Amniotic epithelial cell (primary cell): ENCODE data around the gene CSMD2.

Experiments used
- DNase-seq: peaks from one replicate; pipeline ENCODE4 v3.0.0-alpha.2; 2010; ENCODE audit warnings: low read depth

Gene CSMD2

DNA sequence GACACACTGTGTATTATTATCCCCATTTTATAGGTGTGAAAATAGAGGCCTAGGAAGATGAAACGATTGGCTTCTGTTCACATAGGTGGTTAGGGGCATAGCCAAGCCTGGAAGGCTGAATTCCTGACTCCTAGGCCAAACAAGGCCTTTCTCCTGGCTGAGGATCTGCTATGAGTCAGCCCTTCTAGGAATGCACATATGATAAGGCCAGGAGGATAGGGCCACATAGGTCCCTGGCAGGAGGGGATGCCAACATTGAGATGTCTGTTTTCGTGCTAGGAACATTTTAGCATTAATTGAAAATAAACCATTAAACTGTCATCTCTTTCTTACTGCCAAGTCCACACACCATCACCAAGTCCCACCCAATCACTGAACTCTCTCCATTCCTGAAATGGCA is 9.2 kb downstream of the CSMD2 start:
- no peak for DNase-seq

DNA sequence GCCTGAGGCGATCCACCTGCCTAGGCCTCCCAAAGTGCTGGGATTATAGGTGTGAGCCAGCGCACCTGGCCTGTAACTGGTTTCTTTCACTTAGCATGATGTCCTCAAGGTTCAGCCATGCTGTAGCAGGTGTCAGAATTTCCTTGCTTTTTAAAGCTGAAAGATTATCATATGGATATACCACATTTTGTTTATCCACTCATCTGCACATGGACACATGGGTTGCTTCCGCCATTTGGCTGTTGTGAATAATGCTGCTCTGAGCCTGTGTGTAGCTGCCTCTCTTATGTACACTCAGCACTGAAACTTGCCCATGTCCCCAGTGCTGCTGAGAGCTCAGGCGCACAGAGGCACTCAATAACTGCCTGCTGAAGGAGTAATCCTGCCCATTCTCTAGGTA is 11.8 kb downstream of the CSMD2 start:
- no peak for DNase-seq

DNA sequence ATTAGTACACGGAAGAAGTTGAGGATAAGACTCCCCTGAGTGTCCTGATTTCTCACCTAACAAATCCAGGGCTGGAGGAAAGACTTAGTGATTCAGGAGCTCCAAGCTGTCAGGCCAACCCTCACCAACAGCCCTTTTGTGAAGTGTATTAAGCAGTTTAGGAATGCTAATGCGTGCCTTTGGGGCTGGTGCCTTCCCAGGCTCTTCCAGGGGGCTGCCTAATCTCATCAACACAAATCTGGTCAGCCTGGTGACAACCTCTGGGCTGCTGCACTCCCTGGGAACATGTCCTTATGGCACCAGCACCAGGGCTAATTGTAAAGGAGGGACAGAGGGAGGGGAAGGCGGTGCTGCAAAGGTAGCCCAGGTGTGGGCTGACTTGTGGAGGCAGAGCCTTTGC is 15.5 kb downstream of the CSMD2 start:
- DNase-seq: no peak

DNA sequence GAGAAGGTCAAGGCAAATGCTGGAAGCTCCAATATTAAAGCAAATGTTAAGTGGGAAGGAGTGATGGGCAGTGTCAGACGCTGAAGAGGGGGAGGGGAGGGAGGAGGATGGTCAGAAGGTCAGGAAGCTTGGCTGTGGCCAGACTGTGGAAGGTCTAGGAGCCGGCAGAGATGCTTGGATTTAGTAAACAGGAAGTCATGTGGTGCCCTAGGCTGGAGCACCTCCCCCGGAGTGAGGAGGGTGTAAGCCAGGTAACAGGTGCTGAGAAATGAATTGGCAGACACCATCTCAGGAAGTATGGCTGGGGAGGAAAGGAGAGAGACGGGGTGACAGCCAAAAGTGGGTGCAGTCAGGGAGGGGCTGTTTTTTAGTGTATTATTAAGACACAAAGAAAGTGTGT is 17.7 kb downstream of the CSMD2 start:
- no peak for DNase-seq

DNA sequence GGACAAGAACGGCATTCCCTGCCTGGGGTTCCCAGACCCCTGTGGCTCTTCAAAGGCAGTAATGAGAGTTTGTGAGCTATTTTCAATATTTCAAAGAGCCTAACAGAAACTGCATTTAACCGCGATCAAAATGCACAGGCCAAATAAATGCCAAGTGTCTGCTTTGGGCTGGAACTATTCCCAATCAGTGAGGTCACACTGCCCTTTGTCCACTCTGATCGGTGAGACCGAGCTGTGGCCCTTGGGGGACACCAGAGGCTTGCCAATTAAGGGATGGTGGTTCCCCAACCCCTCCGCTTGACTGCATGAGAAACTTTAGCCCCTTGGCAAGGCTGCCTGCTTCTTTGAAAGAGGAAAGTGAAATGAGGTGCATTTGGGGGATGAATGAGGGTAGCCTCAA is 20.3 kb downstream of the CSMD2 start:
- no peak for DNase-seq

DNA sequence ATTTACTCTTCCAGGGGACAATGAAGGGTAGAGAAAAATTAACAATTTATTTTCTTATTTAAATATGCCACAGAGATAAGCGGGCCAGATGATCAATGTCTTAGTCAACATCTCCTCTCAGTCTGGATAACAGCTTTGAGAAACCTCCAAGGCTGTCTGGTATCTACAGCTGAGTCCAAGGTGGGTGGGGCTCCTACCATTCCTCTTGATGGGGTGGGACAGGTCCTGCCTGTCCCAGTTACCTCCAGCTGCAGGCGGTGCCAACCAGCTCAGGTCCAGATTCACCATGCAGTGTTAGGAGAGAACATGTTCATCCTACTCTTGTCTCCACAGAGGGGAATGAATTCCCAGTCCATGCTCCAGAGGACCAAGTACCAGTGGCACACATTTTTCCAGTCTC is 21.1 kb downstream of the CSMD2 start:
- no peak for DNase-seq

DNA sequence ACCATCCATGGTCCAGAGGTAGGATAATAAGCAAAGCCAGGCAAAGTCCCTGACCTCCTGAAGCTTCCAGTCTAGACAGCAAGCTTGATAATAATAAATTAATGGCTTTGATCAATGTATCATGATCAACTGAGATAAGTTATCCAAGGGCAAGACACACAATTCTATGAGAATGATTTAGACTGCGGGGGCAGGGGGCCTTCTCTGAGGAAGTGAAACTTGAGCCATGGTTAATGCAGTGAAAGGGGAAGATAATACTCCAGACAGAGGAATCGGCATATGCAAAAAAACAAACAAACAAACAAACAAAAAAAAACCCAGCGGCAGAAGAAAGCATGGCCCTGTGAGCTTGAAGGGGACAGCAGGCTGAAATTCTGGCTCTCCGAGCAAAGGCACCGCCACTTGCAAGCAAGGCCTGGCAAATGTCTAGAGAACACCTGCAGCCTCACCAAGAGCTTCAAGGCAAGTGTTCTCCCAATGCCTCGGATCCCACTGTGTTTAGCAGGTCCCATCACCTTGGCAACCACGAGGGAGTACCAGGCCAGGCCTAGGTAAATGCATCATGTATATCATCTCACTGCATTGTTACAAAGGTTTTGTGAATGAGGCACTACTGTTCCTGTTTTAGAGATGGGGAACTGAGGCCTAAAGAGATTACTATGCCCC is 24.9 kb downstream of the CSMD2 start:
- DNase-seq: no peak

DNA sequence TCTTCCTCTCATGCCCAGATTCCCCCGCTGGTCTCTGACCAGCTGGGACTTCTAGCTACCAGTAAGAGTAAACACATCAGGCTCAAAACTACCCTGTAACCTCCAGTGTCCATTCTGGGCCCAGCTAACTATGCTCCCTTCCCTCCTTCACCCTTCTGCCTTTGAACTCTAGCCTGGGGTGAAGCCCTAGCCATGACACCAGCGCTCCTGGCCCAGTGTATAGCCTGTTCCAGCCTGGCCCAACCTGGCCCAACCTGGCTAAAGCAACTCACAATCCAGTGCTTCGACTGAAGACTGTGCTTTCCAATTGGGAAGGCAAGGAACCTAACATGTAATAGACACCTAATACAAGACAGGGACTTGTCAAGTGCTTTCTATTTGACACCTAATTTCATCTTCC is 27.6 kb downstream of the CSMD2 start:
- no peak for DNase-seq

DNA sequence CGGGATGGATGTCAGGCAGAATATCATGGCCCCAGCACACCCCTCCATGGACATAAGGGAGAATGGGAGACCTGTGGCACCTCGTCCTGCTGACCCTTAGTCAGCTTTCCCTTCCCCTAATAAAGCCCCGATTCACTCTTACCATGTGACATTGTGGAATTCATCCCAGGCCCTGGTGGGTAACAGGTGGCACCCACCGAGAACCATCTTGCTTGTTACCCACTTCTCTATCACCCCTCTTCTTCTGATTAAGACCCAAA is 32.9 kb downstream of the CSMD2 start:
- DNase-seq: no peak

DNA sequence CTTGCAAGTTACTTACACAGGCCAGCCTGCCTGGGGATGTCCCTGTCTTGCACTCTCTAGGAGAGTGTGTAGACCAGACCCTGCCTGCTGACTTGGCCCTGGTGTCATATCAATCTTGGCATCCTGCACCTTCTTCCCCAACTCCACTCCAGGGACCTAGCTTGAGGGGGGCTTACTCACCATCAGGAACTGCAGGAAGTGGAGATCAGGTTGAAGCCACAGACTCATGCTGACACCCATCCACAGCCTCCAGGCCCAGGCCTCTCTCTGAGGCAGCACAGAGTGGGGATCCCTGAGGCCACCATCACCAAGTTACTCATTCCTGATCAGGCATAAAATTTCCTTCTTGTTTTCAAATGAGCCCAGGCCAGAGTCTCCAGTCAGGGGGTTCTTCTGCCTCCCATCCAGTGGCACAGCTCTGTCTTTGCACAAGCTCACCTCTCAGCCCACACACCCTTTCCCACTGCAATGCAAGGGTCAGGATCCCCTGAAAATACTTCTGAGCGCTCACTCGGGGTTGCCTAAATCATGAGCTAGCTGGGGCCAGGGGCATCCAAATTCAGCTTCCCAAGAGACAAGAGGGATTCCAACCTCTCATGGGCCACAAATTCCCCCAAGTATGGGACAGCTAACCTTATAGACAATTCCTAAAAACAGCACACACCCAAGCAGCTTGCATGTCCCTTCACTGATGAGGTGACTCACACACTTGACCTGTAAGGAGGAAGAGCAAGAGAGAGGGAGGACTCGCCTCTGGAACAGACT is 33.5 kb downstream of the CSMD2 start:
- DNase-seq: no peak

DNA sequence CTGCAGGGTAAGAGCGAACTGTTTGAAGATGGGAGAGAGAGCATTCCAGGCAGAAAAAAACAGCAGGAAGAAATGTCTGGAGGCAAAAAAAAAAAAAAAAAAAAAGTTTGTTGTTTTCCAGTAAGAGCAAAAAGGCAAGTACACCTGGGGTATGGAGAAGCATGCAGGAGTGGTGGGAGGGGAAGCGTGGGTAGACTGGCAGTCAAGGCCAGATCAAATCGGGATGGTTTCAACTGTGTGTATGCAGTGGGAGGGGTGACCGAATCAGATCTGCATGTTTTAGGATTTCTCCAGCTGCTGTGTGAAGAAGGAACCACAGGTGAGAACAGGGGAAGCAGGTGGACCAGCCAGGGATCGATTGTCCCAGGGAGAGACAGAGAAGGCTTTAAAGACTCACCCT is 34.7 kb downstream of the CSMD2 start:
- DNase-seq: no peak

DNA sequence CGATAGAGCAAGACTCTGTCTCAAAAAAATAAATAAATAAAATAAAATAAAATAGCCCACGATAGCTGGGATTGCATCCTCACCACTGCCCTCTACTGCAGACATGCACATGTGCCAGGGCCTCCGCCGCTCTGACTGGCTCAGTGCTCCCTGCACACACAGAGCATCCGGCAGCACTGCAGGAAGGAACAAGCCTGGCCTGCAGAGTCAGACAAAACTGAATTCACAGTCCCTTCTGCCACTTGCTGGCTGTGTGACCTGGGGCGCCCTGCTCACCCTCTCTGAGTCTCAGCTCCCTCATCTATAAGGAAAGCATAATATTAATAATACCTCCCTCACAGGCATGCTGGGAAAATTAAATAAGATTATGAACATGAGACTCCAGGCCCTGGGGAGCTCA is 35.4 kb downstream of the CSMD2 start:
- no peak for DNase-seq

DNA sequence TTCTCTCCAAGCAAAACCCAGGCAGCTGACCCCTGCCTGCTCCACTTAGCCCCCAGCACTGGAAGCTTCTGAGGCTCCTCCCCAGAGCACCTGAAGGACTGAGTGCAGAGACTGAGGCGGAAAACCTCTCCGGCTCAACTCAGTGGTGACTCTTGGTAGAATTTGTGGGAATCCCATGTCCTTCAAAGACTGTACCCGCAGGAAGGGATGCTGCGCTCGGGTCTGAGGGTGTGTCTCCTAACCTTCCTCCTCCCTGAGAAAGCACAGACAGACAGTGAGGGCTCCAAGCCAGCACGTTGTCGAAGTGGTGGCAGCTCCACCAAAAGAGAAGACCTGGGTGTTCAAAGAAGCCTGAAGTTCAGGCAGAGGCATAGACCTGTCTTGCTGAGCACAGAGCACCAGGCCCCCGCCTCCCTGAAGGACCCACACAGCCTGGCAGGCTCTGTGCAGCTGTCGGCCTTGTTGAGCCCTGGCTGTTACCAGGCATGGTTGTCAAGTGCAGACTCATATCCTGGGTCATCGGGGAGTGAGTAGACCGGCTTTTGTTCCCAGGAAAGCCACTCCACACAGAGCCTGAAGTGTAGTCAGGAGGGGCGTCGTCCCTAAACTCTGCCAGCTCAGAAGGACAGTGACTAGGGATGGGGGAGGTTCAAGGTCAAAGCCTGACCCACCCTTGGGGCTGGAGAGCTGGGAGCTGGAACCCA is 36.7 kb downstream of the CSMD2 start:
- no peak for DNase-seq

DNA sequence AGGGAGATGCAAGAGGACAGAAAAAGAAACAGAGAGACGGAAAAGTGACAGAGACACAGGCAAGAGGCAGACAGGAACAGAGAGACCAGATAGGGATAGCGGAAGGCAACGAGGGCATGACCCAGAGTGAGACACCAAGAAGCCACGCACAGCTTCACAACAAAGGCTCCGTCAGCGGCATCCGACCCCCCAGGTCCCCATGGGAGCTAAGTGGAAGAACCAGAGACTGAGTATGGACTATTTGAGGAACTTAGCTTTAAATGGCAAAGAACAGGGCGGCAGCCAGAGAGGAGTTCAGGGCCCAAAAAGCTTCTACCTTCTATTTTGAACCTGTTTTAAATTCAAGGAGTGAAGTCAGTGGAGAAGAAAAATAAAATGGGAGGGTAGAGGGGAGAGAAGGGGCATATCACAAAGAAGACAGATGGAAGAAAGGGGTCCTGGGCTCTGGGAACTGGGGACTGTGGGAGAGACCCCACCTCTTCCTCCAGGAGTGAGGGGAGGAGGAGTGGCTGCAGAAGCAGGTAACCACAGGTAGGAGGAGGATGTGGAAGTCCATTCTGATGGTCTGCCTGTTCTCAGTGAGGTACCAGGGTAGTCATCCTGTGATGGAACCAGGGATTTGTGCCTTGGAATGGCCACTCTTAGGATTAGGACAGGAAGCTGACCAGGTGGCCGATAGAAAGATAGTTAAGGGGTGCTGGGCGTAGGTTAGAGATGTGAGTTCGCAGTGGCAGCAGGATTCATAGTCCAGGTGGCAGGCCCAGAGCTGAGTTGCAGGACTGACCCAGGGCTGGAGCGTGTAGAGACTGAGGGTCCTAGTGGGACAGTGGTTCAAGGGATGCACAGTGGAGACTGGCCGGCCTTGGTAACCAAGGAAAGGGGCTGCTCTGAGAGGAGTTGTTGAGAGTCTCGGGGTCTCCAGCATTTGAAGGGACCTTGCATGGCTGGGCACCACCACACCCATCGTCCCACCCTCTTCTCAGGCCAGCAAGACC is 37.7 kb downstream of the CSMD2 start:
- no peak for DNase-seq

DNA sequence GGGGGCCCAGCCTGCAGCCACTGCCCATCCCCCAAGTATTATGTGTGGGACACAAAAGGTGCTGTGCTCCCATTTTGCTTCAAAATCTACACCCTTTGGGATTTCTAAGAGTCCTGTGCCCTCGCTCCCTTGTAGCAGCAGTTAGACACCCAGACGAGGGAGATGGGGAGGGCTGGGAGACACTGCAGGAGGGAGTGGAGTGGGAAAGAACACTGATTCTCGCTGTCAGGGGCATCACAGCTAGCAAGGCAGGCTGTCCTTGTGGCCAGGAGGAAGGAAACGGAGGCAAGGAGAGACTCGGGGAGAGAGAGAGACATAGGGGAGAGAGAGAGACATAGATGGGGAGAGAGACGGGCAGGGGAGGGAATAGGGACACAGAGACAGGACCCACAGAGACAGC is 38.5 kb downstream of the CSMD2 start:
- DNase-seq: no peak

DNA sequence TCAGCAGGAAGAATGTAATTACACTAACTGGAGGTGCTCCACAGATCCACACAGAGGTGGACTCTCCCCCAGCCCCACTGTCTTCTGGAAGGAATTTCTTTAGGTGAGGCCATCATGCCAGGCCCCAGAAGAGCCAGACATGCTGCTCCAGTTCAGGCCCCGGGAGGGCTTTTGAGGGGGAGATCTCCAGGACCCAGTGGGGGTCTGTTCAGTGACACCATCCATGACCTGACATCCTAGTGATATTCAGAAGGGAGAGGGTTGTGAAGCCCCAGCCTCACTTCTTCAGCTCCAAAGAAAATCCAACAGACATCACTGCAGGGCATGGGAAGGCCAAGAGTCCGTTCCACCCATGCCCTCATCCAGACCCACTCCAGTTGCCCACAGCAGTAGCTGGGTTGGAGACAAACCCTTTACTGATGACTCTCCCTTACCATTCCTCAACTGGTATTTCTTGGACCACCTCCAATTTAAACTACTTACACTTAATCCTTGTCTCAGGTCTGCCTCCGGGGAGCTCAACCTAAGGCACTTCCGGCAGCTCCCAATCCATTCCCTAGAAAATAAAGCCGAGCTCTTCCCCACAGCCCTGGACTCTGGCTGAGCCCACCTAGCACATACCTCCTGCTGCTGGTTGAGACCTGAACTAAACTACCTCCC is 39.2 kb downstream of the CSMD2 start:
- no peak for DNase-seq

DNA sequence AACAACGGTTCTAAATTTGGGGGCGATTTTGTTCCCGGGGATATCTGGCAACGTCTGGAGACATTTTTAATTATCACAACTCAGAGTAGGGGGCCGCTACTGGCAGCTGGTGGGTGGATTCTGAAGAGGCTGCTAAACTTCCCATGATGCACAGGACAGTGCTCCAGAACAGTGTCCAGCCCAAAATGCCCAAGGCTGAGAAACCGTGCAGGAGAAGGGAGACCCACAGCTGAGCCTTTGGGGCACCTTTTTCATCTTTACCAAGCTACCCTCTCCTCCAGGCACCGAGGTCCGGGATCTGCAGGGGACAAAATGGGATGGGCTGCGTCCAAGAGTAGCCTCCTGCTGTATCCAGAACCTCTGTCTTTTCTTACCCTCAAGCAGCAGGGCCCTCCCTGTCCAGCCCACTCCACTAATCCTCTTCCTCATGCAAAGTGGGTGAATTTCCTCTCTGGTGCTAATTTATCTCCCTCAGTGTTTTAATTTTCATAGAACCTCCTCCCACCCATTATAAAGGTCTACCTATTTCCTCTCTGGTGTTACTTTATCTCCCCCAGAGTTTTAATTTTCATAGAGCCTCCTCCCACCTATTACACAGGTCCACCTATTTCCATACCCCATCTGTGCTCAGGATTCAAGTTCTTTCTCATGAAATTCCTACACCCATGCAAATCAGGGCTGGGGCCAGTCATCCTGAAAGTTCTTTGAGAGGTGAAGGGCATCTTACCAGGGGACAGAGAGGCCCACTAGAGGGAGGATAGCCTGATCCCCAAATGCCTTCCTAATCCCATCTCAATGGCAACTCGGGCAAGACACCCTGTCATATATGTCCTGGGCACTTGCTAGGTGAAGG is 42.7 kb downstream of the CSMD2 start:
- no peak for DNase-seq

DNA sequence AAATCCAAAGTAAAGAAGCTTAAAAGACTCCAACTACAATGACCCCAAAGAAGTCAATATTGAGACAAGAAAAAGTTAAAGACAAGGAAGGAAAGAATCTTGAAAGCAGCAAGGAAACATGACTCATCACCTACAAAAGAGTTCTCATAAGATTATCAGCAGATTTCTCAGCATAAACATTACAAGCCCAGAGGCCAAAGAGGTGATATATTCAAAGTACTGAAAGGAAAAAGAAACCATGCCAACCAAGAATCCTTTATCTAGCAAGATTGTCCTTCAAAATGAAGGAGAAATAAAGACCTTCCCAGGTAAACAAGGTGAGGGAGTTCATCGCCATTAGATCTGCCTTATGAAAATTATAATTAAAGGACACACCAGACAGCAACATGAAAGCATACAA is 49.8 kb downstream of the CSMD2 start:
- no peak for DNase-seq

DNA sequence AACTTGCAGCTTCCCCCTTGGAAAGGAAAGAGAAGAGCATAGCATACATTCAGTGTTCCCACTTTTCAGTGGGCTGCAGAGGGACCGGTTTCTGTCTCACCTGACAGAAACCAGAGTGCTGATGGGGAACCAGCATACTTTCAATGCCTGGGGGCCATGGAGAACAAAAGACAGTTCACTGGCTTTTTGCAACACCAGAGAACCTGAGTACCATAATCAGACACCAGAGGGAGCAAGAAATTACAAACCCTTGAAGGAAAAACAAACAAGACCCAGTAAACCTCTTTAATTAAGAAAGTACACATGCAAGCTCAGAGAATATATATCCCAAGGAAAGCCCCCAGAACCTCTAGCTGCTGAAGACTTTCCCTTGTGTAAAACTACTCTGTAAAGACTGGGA is 51.1 kb downstream of the CSMD2 start:
- DNase-seq: peak; percentile 0

DNA sequence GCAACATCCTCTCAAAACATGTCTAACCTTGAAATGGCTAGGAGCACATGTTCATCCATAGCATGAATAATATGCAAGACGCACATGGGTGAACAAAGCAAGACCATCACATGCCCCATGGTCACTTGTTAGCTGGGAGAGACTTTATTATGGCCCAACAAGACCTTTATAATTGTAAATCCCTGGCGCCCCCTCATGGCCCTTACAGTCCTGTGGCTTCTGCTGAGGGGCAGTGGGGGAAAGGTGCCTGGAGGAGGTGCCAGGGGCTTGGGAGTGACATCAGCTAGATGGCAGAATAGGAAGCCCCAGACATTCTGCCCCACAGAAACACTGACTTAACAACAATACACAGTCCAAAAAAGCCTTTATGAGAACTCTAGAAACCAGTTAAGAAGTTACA is 51.7 kb downstream of the CSMD2 start:
- DNase-seq: no peak

DNA sequence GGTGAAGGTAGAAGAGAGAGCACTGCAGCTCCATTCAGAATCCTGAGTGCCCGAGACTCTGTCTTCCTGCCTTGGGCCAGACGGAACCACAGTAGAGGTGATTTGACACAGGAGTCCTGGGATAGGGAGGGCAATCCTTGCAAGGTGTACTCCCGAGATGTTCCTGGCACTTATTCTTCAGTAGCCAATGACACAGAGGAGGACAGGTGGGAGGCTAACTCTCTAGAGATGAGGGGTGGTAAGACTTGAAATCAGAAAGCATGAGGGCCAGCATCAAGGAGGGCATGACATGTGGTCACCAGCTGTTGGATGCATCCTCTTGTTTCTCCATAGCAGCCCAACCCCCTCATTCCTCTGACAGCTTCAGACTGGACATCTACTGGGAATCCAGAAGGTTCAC is 56.3 kb downstream of the CSMD2 start:
- no peak for DNase-seq
